NOMO-1 treated with dmso at 0.1 percent for 144 hours (cell line): ENCODE measurements around the gene CTAG1A.
A peak's percentile ranks its signal among the peaks of the same experiment; 100 is the strongest.
"Not testable (repeated sequence)": the region's sequence is repeated elsewhere in the genome, so short reads cannot be mapped to it uniquely, and the experiment has no call there.

Experiments
- DNase-seq: peaks from one replicate; lab custom pipeline; 2025; ENCODE audit not compliant: unreplicated experiment; lab: John Stamatoyannopoulos, UW

CTAG1A gene

GRCh38 chrX:154570361-154570760, 14.6 kb upstream of the CTAG1A start:
- not testable (repeated sequence) for DNase-seq

- DNase-seq: not testable (repeated sequence)
These were observed 11.9 kb upstream of the CTAG1A start for GRCh38 chrX:154573061-154573460.

GRCh38 chrX:154575076-154575475, 9.9 kb upstream of the CTAG1A start:
- not testable (repeated sequence) for DNase-seq

GRCh38 chrX:154582994-154583393, 1.9 kb upstream of the CTAG1A start:
- not testable (repeated sequence) for DNase-seq

GRCh38 chrX:154590415-154590814, 5.5 kb downstream of the CTAG1A start:
- not testable (repeated sequence) for DNase-seq

GRCh38 chrX:154592505-154592904, 7.6 kb downstream of the CTAG1A start:
- no peak for DNase-seq

- DNase-seq: no peak
These were observed 8.3 kb downstream of the CTAG1A start for GRCh38 chrX:154593201-154593600.

- DNase-seq: no peak
These were observed 9.6 kb downstream of the CTAG1A start for GRCh38 chrX:154594491-154594890.

- DNase-seq: no peak
These were observed 10.8 kb downstream of the CTAG1A start for GRCh38 chrX:154595559-154596249.

- DNase-seq: peak; percentile 19
These were observed 11.5 kb downstream of the CTAG1A start for GRCh38 chrX:154596290-154596929.

GRCh38 chrX:154597221-154597620, 12.3 kb downstream of the CTAG1A start:
- DNase-seq: no peak

- no peak for DNase-seq
These were observed 13.7 kb downstream of the CTAG1A start for GRCh38 chrX:154598656-154599055.

- DNase-seq: no peak
These were observed 14.6 kb downstream of the CTAG1A start for GRCh38 chrX:154599531-154599930.

GRCh38 chrX:154600759-154601374, 15.9 kb downstream of the CTAG1A start:
- no peak for DNase-seq

GRCh38 chrX:154602226-154602625, 17.3 kb downstream of the CTAG1A start:
- no peak for DNase-seq

- DNase-seq: no peak
These were observed 18.0 kb downstream of the CTAG1A start for GRCh38 chrX:154602766-154603437.

GRCh38 chrX:154603438-154604430, 18.8 kb downstream of the CTAG1A start:
- no peak for DNase-seq

- DNase-seq: no peak
These were observed 20.6 kb downstream of the CTAG1A start for GRCh38 chrX:154605566-154605965.

GRCh38 chrX:154607370-154607769, 22.4 kb downstream of the CTAG1A start:
- DNase-seq: no peak

- not testable (repeated sequence) for DNase-seq
These were observed 23.0 kb downstream of the CTAG1A start for GRCh38 chrX:154607976-154608375.
